ENCODE measurements around the gene SPPL2B. TPM values are rescaled to one million over a fixed set of nuclear protein-coding genes. Genes with fewer than 3 reads are reported as not detected.

The SPPL2B gene
- polyA plus RNA-seq, 1 of the 3 experiments (the other 2 are of a cell fraction): 58.1 TPM

GRCh38 chr19:2283835-2284507, 44.5 kb upstream of the SPPL2B start:
- H2AFZ ChIP-seq (ENCODE audit: low read depth): no peak overlapping the region
- 91% methylated on average over 8 of the region's 8 CpGs for WGBS (ENCODE audit: low lambda C conversion rate)
- no peak overlapping the region for H3K4me2 ChIP-seq
- H3K79me2 ChIP-seq (ENCODE audit: insufficient read depth): no peaks in the 10 kb centered on the region
- H3K9me2 ChIP-seq: no peaks in the 10 kb centered on the region
- ChIA-PET CTCF (interaction anchor here (0.6 to 2.7 kb wide), 5 partner anchors 10 to 354 kb away, joined by 3 to 20 read pairs (median 5); no protein-coding TSS in a partner anchor), POLR2A (no interaction called here)
- H3K27ac ChIP-seq (ENCODE audit: low read depth in 2 of 2, low read length in 1 of 2): no peak overlapping the region
- H3K27me3 ChIP-seq (ENCODE audit: insufficient read depth): peaks cover 5% of the 10 kb centered on the region; the same call in 1 of the 2 replicates
- no peaks in the 10 kb centered on the region for H3K9me3 ChIP-seq
- DNase-seq: no peak
- no peaks in the 10 kb centered on the region for H3K36me3 ChIP-seq (replicated peaks in 1 of 2; ENCODE audit: control insufficient read depth in 1 of 2, insufficient read depth in 2 of 2, low read length in 1 of 2)
- TF ChIP-seq CHD2 (IDR thresholded peaks at IDR 0.05; ENCODE audit: low read length, partially characterized antibody) (no peak), FOXJ3 (CRISPR knock-in tag; IDR thresholded peaks at IDR 0.05) (no peak), REST (IDR thresholded peaks at IDR 0.05; ENCODE audit: low read depth, low read length) (no peak), GATA2 (CRISPR knock-in tag; IDR thresholded peaks at IDR 0.05) (no peak), MAX (IDR thresholded peaks at IDR 0.05; ENCODE audit: low read depth) (no peak), TEAD4 (IDR thresholded peaks at IDR 0.05; ENCODE audit: borderline replicate concordance, insufficient read depth) (no peak), POLR2AphosphoS5 (IDR thresholded peaks at IDR 0.05; ENCODE audit: low read depth, low read length) (no peak), USF1 (IDR thresholded peaks at IDR 0.05; ENCODE audit: borderline replicate concordance, low read depth) (no peak), MEF2A (IDR thresholded peaks at IDR 0.05; ENCODE audit: borderline replicate concordance, low read depth) (no peak), SMC3 (IDR thresholded peaks at IDR 0.05; ENCODE audit: low read depth, low read length) (no peak)
- H3K9ac ChIP-seq: no peak overlapping the region
- 0 out of 2 replicates have a peak, but pooled peaks cover 2% of the 10 kb centered on the region for H4K20me1 ChIP-seq (ENCODE audit: insufficient read depth)
- peaks cover 6% of the 10 kb centered on the region for H3F3A ChIP-seq (replicated peaks; ENCODE audit: insufficient read depth)
- no peak overlapping the region for H3K4me3 ChIP-seq (ENCODE audit: low read depth in 2 of 2, low read length in 1 of 2)
- H3K4me1 ChIP-seq (ENCODE audit: control insufficient read depth in 1 of 2, insufficient read depth in 2 of 2, low read depth in 1 of 2, low read length in 1 of 2): peaks cover 0 to 8% of the 10 kb centered on the region in 2 experiments; a peak in 1 of 4 replicates
